ENCODE results near the gene CPNE2. TPM values are rescaled to one million over a fixed set of nuclear protein-coding genes. Genes with fewer than 3 reads are reported as not detected.

The CPNE2 gene
- total RNA-seq, 4 donors from 2014 or later, result 28.2 to 66.0 (median 45.8) TPM

DNA sequence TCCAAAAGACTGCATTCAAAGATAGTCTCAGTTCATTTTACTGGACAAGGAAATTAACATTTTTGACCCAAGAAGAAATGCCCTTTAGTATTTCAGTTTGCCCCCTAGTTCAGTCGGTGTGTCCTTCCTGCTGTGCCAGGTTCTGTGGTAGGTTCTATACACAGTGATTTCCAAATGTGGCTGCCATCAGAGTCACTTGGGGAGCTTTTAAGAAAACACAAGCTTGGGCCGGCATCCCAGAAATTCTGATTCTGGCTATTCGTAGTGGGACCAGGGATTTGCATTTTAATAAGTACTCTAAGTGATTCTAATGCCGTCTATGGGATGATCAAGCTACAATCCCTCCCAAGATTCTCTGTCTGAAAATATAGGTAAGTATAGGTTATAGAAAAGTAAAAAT is 103.9 kb downstream of the CPNE2 start:
- ATAC-seq (ENCODE audit: low FRiP score) (no peak), DNase-seq (ENCODE audit: low spot score) (no peak)
- TF ChIP-seq, protein P1, sequence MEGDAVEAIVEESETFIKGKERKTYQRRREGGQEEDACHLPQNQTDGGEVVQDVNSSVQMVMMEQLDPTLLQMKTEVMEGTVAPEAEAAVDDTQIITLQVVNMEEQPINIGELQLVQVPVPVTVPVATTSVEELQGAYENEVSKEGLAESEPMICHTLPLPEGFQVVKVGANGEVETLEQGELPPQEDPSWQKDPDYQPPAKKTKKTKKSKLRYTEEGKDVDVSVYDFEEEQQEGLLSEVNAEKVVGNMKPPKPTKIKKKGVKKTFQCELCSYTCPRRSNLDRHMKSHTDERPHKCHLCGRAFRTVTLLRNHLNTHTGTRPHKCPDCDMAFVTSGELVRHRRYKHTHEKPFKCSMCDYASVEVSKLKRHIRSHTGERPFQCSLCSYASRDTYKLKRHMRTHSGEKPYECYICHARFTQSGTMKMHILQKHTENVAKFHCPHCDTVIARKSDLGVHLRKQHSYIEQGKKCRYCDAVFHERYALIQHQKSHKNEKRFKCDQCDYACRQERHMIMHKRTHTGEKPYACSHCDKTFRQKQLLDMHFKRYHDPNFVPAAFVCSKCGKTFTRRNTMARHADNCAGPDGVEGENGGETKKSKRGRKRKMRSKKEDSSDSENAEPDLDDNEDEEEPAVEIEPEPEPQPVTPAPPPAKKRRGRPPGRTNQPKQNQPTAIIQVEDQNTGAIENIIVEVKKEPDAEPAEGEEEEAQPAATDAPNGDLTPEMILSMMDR (IDR thresholded peaks at IDR 0.05), result no peak

DNA sequence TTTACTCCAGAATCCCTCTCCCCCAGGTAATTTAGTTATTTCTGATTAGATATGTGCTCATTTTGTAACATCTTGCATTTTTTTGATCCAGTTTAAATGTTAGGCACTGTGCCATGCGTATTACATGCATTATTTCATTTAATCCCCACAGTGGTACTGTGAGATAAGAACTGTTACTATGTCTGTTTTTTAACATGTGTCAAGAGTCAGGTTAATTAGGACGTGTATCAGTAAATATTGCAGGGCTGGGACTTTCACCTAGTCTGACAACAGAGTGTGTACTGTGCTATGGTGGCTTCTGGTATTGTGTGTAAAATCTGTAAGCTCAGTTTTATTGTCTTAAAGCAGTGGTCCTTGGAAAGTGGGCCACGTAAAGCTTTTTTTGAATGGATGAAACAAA is 104.4 kb downstream of the CPNE2 start:
- DNase-seq (ENCODE audit: low spot score) (no peak), ATAC-seq (ENCODE audit: low FRiP score) (no peak)
- TF ChIP-seq, protein P1 (IDR thresholded peaks at IDR 0.05), result no peak

Other genes starting within 250 kb of the CPNE2 start
- gene SLC12A3, start 227.4 kb upstream of the CPNE2 start, total RNA-seq, result not detected
- gene HERPUD1, start 160.4 kb upstream of the CPNE2 start, total RNA-seq, result 100 to 1,000 TPM; 151 to 170 (median 162) TPM
- 10 to 100 TPM in 1 of 4 donors, 1 to 10 TPM in 2, under 1 TPM in 1; 0.84 to 61.5 (median 5.9) TPM for gene CETP, start 130.6 kb upstream of the CPNE2 start, total RNA-seq
- gene NLRC5, start 103.0 kb upstream of the CPNE2 start, total RNA-seq, result 100 to 1,000 TPM in 1 of 4 donors, 10 to 100 TPM in 3; 20.6 to 189 (median 43.2) TPM
- gene PSME3IP1, start 93.5 kb downstream of the CPNE2 start, total RNA-seq, result 10 to 100 TPM; 47.1 to 62.6 (median 54.5) TPM
- gene RSPRY1, start 93.7 kb downstream of the CPNE2 start, total RNA-seq, result 10 to 100 TPM; 22.7 to 40.6 (median 28.9) TPM
- 10 to 100 TPM; 48.8 to 67.3 (median 65.0) TPM for gene ARL2BP, start 152.7 kb downstream of the CPNE2 start, total RNA-seq
- 10 to 100 TPM in 3 of 4 donors, 1 to 10 TPM in 1; 9.0 to 49.1 (median 12.2) TPM for gene PLLP, start 192.1 kb downstream of the CPNE2 start, total RNA-seq